NCI-H446 (cell line): Measurements from ENCODE around the gene ITGA4.

Experiments
- DNase-seq, 2 experiments: peaks; one replicate each; lab custom pipeline; 2025; lab: John Stamatoyannopoulos, UW

Gene ITGA4

DNA sequence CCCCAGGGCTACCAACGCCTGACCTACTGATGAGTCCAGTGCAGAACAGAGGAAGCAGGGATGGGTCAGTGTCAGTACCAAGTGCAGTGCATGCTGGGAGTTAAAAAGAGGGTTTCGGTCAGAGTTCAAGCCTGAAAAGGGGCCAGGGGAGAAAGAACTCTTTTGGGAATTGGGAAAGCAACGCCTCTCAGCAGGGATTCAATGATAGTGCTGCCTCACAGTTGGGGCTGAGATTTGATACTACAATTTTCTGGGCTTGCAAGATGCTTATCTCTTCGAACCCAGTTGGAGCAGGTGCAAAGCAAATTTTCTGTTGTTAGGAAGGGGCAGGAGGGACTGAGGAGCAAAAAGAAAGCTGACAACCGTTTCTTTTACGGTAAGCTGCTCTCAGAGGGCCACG lies 117.1 kb downstream of the ITGA4 start:
- peak in 1 of 2 experiments; percentile 7 for DNase-seq

DNA sequence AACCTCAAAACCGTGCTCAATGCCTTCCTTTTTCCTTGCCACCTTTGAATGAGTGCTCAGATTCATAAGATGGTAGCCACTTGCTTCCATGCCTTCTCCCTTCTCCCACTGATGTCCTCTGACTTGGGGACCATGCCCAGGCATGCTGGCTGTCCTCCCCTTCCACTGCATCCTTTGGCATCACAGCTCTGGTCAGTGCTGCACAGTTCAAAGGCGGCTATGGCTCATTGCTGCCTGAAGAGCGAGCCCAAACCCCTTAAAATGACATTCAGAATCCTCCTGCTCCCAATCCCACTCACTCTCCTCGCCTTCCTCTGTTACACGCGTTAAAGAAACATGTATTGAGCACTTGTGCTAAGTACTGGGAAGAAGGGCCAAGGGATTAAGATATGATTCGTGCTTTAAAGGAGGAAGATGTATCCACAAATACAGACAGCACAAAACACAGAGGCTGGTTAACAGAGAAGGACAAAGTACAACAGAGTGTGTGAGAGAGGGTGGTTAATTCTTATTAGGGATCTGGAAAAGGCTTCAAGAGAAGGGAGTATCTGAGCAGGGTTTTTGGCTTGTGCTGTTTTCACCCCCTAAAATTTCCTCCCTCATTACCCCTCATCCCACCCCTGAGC lies 118.0 kb downstream of the ITGA4 start:
- DNase-seq, result peak; percentile 33 to 47

GRCh38 chr2:181575650-181576025 lies 118.5 kb downstream of the ITGA4 start:
- DNase-seq, result peak in 1 of 2 experiments; percentile 47

DNA sequence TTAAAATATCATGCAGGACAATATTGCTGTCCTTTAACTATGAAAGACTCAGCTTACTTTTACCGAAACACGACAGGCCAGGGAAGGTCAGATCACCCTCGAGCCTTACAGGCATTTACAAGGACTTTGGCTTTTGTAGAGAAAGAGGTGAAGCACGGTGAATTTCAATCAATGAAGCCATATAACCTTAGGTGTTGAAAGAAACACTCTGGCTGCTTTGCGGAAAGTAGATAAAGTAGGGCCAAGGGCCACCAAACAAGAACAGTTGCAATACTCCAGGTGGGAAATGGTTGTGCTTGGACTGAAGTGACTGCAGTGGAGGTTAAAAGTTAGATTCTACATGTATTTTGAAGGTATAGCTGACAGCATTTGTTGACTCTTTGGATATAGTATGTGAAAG lies 119.2 kb downstream of the ITGA4 start:
- no peak for DNase-seq

- no peak for DNase-seq
These were observed 121.6 kb downstream of the ITGA4 start for GRCh38 chr2:181578829-181579228.

DNA sequence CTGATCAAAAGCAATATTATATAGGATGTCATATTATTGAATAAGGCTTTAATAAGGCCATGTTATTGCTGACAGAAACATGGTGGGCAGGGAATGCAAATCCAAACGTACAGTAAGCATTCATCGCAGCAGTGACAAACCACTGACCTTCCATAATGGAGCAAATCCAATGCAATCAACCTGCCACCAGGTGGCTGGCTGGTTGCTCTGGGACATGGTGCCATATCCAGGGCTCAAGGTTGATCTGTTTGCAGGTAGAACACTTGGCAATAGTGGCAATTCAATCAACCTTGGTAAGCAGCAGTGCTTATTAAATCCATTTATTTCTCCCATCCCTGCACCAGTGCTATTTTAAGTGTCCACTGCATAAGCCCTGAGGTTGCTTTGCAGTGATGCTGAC lies 124.3 kb downstream of the ITGA4 start:
- no peak for DNase-seq

GRCh38 chr2:181585732-181586131 lies 128.5 kb downstream of the ITGA4 start:
- DNase-seq, result peak in 1 of 2 experiments; percentile 40
